Esophagus squamous epithelium (tissue), 4 donors: ENCODE data around the gene CSRNP3.

Experiments used
- CTCF ChIP-seq, 6 experiments: fragments of 450-650 bp in 4 of 6; fragments of 200-600 bp in 2 of 6; sonication (generic) in 2 of 6; IDR thresholded peaks; one replicate each; pipeline ENCODE4 v1.5.1; 2016 to 2019; ENCODE audit warnings: antibody characterized with exemption in 6 of 6, mild to moderate bottlenecking in 4 of 6, moderate library complexity in 4 of 6
- POLR2A ChIP-seq, 4 donors: fragments of 450-650 bp; IDR thresholded peaks; one replicate each; pipeline ENCODE4 v1.6.1; 2017; ENCODE audit warnings: antibody characterized with exemption in 4 of 4, mild to moderate bottlenecking in 4 of 4, moderate library complexity in 3 of 4

DNA sequence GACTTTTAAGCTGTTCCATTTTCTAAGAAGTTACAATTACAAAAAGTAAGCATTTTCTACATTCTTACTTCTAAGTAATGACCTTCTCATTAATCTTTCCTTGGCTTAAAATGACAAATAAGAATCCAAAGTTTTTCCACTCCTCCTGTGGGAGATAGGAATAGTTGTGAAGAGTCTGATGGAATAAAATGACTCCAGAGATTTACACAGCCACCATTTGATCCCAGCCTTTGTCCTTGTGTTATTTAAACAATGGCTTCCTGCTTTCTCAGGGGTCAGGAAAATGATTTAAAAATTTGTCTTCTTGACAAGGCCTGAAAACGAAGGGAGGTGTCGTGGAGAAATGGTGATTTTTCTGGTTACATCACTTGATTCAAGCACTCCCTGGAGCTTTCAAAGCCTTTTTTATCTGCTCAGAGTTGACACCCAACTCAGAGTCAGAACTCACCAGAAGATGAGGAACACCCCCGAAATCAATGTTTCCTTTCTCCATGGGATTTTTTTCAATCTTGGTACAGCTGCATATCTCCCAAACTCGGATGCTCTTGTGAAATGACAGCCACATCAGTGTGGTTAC, 218.0 kb downstream of the CSRNP3 start:
- TF ChIP-seq CTCF (IDR thresholded peaks at IDR 0.05): no peak
- no peak for TF ChIP-seq POLR2A (IDR thresholded peaks at IDR 0.05)
